PC-3 (cell line): Measurements from ENCODE around the gene KRTAP4-4. TPM values are rescaled to one million over a fixed set of nuclear protein-coding genes. Genes with fewer than 3 reads are reported as not detected.
A peak's percentile ranks its signal among the peaks of the same experiment; 100 is the strongest.

ENCODE experiments used
- ATAC-seq: fragments of 200-7000 bp; cut with Tn5 transposase; 2 replicates; pipeline ENCODE4 v1.9.1; 2020; ENCODE audit warnings: mild to moderate bottlenecking, moderate library complexity
- BruUV-seq: library from RNA; stranded (reverse); fragments of 400-500 nt; replicated peaks from 2 replicates; lab custom pipeline; 2021; lab: Mats Ljungman, UMichigan
- CTCF ChIA-PET: fragments of 300-600 bp; sonication (Branson Sonifier 250); formaldehyde crosslinking; loops from one replicate; lab custom pipeline; 2022; ENCODE audit warnings: antibody characterized with exemption; lab: Charles Lee
- POLR2A ChIA-PET: fragments of 300-600 bp; sonication (Branson Sonifier 250); formaldehyde crosslinking; loops from one replicate; lab custom pipeline; 2022; ENCODE audit warnings: antibody characterized with exemption; ENCODE audit not compliant: unreplicated experiment; lab: Charles Lee
- DNase-seq: peaks from one replicate; pipeline ENCODE4 v3.0.0-alpha.2; 2015
- H2AFZ ChIP-seq: fragments of 300-600 bp; sonication (generic); 2 replicates; pipeline ENCODE4 v1.6.0; 2016; ENCODE audit warnings: antibody characterized with exemption, low read length
- H3F3A ChIP-seq: fragments of 300-600 bp; sonication (generic); one replicate; pipeline ENCODE4 v1.6.0; 2017; ENCODE audit warnings: antibody characterized with exemption, low read length, control low read depth, mild to moderate bottlenecking; ENCODE audit not compliant: unreplicated experiment
- H3K27ac ChIP-seq: fragments of 300-600 bp; sonication (generic); 2 replicates; pipeline ENCODE4 v1.5.1; 2016; ENCODE audit warnings: mild to moderate bottlenecking, low read length
- H3K27me3 ChIP-seq: fragments of 300-600 bp; sonication (generic); 2 replicates; pipeline ENCODE4 v1.6.1; 2016; ENCODE audit warnings: low read length, mixed read lengths
- H3K36me3 ChIP-seq: fragments of 300-600 bp; sonication (generic); 2 replicates; pipeline ENCODE4 v1.6.1; 2016; ENCODE audit warnings: low read depth, mixed run types, low read length, mixed read lengths
- H3K4me1 ChIP-seq: fragments of 300-600 bp; sonication (generic); 2 replicates; pipeline ENCODE4 v1.5.1; 2016; ENCODE audit warnings: low read length; ENCODE audit not compliant: insufficient read depth
- H3K4me2 ChIP-seq: fragments of 300-600 bp; sonication (generic); 2 replicates; pipeline ENCODE4 v1.6.0; 2016; ENCODE audit warnings: low read length
- H3K4me3 ChIP-seq: fragments of 300-600 bp; sonication (generic); 2 replicates; pipeline ENCODE4 v1.5.1; 2016; ENCODE audit warnings: mild to moderate bottlenecking, low read length, mixed read lengths
- H3K79me2 ChIP-seq: fragments of 300-600 bp; sonication (generic); 2 replicates; pipeline ENCODE4 v1.6.1; 2017; ENCODE audit warnings: low read length, mixed read lengths
- H3K9ac ChIP-seq: fragments of 300-600 bp; sonication (generic); 2 replicates; pipeline ENCODE4 v1.6.0; 2016; ENCODE audit warnings: mild to moderate bottlenecking, low read length
- H3K9me2 ChIP-seq: fragments of 300-600 bp; sonication (generic); replicated peaks from 2 replicates; pipeline ENCODE4 v1.6.1; 2016; ENCODE audit warnings: mixed run types, low read length, mixed read lengths
- H3K9me3 ChIP-seq: fragments of 300-600 bp; sonication (generic); 2 replicates; pipeline ENCODE4 v1.6.1; 2016; ENCODE audit warnings: low read length, mixed read lengths
- H4K20me1 ChIP-seq: fragments of 300-600 bp; sonication (generic); 2 replicates; pipeline ENCODE4 v1.6.1; 2016; ENCODE audit warnings: low read length, mixed read lengths
- CTCF ChIP-seq: fragments of 300-600 bp; sonication (generic); conservative IDR thresholded peaks from 2 replicates; pipeline ENCODE4 v1.5.1; 2017; ENCODE audit warnings: antibody characterized with exemption, low read depth, mild to moderate bottlenecking, low read length
- EZH2 ChIP-seq: fragments of 300-600 bp; sonication (generic); IDR thresholded peaks from one replicate; pipeline ENCODE4 v1.6.1; 2017; ENCODE audit warnings: antibody characterized with exemption, mild to moderate bottlenecking, low read length; ENCODE audit not compliant: unreplicated experiment
- EZH2phosphoT487 ChIP-seq: fragments of 300-600 bp; sonication (generic); IDR thresholded peaks from 2 replicates; pipeline ENCODE4 v1.6.1; 2018; ENCODE audit warnings: mild to moderate bottlenecking, antibody characterized with exemption, low read length, borderline replicate concordance
- intact Hi-C: fragments of 100-400 bp; cut with micrococcal nuclease; formaldehyde crosslinking; loops from 2 replicates; pipeline ENCODE4 v1.9.0; 2023
- total RNA-seq: library from RNA; depleted of rRNA; stranded (reverse); fragments of >200 nt; gene quantifications from 2 replicates; pipeline ENCODE4 v1.2.3, GENCODE V29; 2014

The KRTAP4-4 gene
- total RNA-seq, 1 experiment from 2014 or later, result not detected

- Histone ChIP-seq H4K20me1 (no peaks in the 10 kb centered on the region), H3K4me2 (peak overlapping the region; percentile 48), H3K79me2 (no peaks in the 10 kb centered on the region), H3K9me3 (no peaks in the 10 kb centered on the region), H3F3A (peaks cover 7% of the 10 kb centered on the region), H2AFZ (no peak overlapping the region; the same call in 1 of the 2 replicates), H3K36me3 (no peaks in the 10 kb centered on the region), H3K9me2 (no peaks in the 10 kb centered on the region), H3K9ac (no peak overlapping the region), H3K27me3 (no peaks in the 10 kb centered on the region), H3K4me3 (no peak overlapping the region), H3K4me1 (peaks cover 39% of the 10 kb centered on the region), H3K27ac (peak overlapping the region; percentile 56)
- ChIA-PET POLR2A (interaction anchor here (0.6 to 0.7 kb wide), 2 partner anchors 73 to 191 kb away, joined by 4 to 5 read pairs; no protein-coding TSS in a partner anchor), CTCF (no interaction called here)
- no peak for TF ChIP-seq CTCF
- no peak for TF ChIP-seq EZH2phosphoT487
- no peak for TF ChIP-seq EZH2
- DNase-seq (peak; percentile 80), ATAC-seq (peak; percentile 96)
- intact Hi-C loops, result loop anchor here (1.0 kb wide), 1 partner anchor 8 kb away; the partner anchor contains the start of gene KRTAP4-6
- no TSS peak for BruUV-seq
These were observed 28.6 kb downstream of the KRTAP4-4 start for GRCh38 chr17:41131979-41132378.

- DNase-seq, result no peak
These were observed 33.2 kb downstream of the KRTAP4-4 start for GRCh38 chr17:41127371-41127770.

More at GRCh38 chr17:41127371-41127770, 33.2 kb downstream of the KRTAP4-4 start:
- no TSS peak for BruUV-seq
- Histone ChIP-seq H3K9me2 (no peaks in the 10 kb centered on the region), H3K4me3 (no peak overlapping the region), H3F3A (peaks cover 7% of the 10 kb centered on the region), H2AFZ (no peak overlapping the region), H4K20me1 (no peaks in the 10 kb centered on the region), H3K9ac (no peak overlapping the region), H3K27ac (no peak overlapping the region), H3K36me3 (no peaks in the 10 kb centered on the region), H3K27me3 (no peaks in the 10 kb centered on the region), H3K4me1 (peaks cover 18% of the 10 kb centered on the region), H3K79me2 (no peaks in the 10 kb centered on the region), H3K4me2 (no peak overlapping the region), H3K9me3 (no peaks in the 10 kb centered on the region)
- ChIA-PET CTCF (no interaction called here), POLR2A (no interaction called here)
- ATAC-seq, result no peak
- intact Hi-C loops, result no loop called here
- TF ChIP-seq EZH2 (no peak), CTCF (no peak), EZH2phosphoT487 (no peak)
